Stimulated activated CD8-positive, alpha-beta memory T cell treated with anti-CD3 and anti-CD28 coated beads, Interleukin-7, amount 100 ng/mL, for 24 hours (primary cell): ENCODE measurements around the gene XCL1.

ENCODE experiments used
- DNase-seq: peaks from one replicate; pipeline ENCODE4 v3.0.0-alpha.2; 2020; ENCODE audit warnings: low read depth

Gene XCL1

GRCh38 chr1:168606096-168606495, 29.7 kb downstream of the XCL1 start:
- DNase-seq, result no peak

- no peak for DNase-seq
These were observed 31.5 kb downstream of the XCL1 start for GRCh38 chr1:168607872-168608428.

- DNase-seq, result no peak
These were observed 32.7 kb downstream of the XCL1 start for GRCh38 chr1:168608796-168609715.

- no peak for DNase-seq
These were observed 33.5 kb downstream of the XCL1 start for GRCh38 chr1:168609741-168610510.

- DNase-seq, result no peak
These were observed 36.6 kb downstream of the XCL1 start for GRCh38 chr1:168613038-168613451.

- DNase-seq, result no peak
These were observed 37.4 kb downstream of the XCL1 start for GRCh38 chr1:168613691-168614231.

GRCh38 chr1:168614235-168614634, 37.8 kb downstream of the XCL1 start:
- DNase-seq, result no peak

- DNase-seq, result no peak
These were observed 39.6 kb downstream of the XCL1 start for GRCh38 chr1:168615965-168616364.

- DNase-seq, result no peak
These were observed 41.8 kb downstream of the XCL1 start for GRCh38 chr1:168617974-168618750.

GRCh38 chr1:168618886-168619285, 42.5 kb downstream of the XCL1 start:
- no peak for DNase-seq

- DNase-seq, result no peak
These were observed 45.0 kb downstream of the XCL1 start for GRCh38 chr1:168621356-168621755.

- no peak for DNase-seq
These were observed 46.8 kb downstream of the XCL1 start for GRCh38 chr1:168623003-168623828.

GRCh38 chr1:168623831-168624230, 47.4 kb downstream of the XCL1 start:
- no peak for DNase-seq

- DNase-seq, result no peak
These were observed 49.9 kb downstream of the XCL1 start for GRCh38 chr1:168626326-168626725.

- DNase-seq, result no peak
These were observed 51.0 kb downstream of the XCL1 start for GRCh38 chr1:168627370-168627769.

GRCh38 chr1:168628807-168629206, 52.4 kb downstream of the XCL1 start:
- no peak for DNase-seq

GRCh38 chr1:168629466-168629865, 53.1 kb downstream of the XCL1 start:
- DNase-seq, result no peak
